GM18526 (cell line): Measurements from ENCODE around the gene SPATA25.
A peak's percentile ranks its signal among the peaks of the same experiment; 100 is the strongest.

Experiments used
- POLR2A ChIP-seq: IDR thresholded peaks from 3 replicates; pipeline ENCODE4 v1.6.1; 2011; ENCODE audit not compliant: insufficient read length; ENCODE audit errors: extremely low read depth

Gene SPATA25

GRCh38 chr20:45863543-45864470 lies 23.6 kb downstream of the SPATA25 start:
- no peak for TF ChIP-seq POLR2A

DNA sequence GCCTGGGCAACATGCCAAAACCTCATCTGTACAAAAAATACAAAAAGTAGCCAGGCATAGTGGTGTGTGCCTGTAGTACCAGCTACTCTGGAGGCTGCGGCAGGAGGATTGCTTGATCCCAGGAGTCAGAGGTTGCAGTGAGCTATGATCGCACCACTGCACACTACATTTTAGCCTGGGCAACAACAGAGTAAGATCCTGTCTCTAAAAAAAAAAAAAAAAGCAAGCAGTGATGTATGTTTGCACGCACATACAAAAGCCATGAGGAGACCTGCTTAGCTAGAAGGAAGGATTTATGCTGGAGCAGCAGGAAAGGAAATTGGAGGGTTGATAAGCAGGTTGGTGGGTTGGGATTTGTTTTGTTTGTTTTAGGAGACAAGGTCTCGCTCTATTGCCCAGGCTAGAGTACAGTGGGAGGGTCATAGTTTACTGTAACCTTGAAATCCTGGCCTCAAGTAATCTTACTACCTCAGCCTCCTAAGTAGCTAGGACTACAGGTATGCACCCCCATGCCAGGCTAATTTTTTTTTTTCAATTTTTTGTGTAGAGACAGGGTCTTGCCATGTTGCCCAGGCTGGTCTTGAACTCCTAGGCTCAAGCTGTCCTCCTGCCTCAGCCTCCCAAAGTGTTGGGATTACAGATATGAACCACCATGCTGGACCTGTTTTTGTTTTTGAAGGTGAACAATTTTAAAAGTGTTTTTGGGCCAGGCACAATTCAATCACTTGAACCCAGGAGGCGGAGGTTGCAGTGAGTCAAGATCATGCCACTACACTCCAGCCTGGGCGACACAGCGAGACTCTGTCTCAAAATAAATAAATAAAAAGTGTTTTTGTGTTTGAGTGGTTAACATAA lies 26.0 kb downstream of the SPATA25 start:
- TF ChIP-seq POLR2A = no peak

DNA sequence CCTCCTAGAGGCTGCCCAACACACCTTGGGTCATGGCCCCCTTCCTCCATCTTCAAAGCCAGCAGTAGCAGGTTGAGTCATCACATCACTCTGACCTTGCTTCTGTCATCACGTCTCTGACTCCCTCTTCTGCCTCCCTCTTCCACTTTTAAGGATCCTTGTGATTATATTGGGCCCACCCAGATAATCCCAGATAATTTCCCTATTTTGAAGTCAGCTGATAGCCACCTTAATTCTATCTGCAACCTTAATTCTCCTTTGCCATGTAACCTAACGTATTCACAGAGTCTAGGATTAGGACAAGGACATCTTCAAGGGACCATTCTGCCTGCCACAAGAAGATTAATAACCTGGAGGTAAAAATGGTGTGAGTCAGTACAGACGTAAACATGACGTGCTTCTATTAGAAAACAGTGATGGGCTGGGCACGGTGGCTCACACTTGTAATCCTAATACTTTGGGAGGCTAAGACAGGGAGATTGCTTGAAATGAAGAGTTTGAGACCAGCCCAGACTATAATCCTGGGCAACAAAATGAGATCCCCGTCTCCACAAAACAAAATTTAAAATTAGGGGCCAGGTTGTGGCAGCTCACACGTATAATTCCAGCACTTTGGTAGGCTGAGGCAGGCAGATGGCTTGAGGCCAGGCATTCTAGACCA lies 26.7 kb downstream of the SPATA25 start:
- no peak for TF ChIP-seq POLR2A

- TF ChIP-seq POLR2A = no peak
These were observed 27.5 kb downstream of the SPATA25 start for GRCh38 chr20:45859916-45860315.

DNA sequence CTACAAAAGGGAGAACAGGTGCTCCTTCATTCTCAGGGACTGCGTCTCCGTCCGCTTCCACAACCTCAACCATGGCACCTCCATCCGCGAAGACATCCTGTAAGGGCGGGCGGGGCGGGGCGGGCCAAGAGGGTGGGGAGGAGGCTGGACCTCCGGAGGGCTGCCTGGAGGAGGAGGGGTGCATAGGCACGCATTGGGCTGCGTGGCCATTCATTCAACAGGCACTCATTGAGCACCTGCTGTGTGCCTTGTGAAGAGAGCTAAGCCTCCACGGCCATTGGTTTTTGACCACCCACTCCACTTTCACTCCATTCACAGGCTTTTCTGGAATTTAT lies 29.6 kb downstream of the SPATA25 start:
- TF ChIP-seq POLR2A = peak; percentile 1

- TF ChIP-seq POLR2A = peak; percentile 86
These were observed 30.1 kb downstream of the SPATA25 start, which contains the start of the genes ACOT8 and ZSWIM3 for GRCh38 chr20:45857114-45857881. Gene ACOT8, minus strand, starts transcription at chr20:45857392. Its CDS starts 77 bp downstream, at chr20:45857315. Gene ZSWIM3, plus strand, starts transcription at chr20:45857614. Its CDS starts 212 bp downstream, at chr20:45857826.

DNA sequence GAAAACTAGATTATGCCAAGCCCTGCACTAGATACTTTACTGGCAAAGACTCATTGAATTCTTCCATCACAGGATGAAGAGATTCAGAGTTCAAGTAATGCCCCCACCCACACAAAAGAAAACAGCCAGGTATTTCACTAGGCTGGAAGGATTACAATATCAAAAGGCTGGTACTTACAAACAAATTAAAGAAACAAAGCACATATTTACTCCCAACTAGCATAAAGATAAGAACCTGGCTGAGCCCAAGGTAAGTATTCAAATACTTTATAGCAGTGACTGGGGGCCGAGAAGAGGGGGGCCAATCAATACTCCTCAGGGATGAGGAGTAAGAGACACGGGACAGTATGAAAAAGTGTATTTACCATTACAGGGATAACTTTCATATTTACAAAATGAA lies 33.9 kb downstream of the SPATA25 start:
- no peak for TF ChIP-seq POLR2A

GRCh38 chr20:45852326-45852725 lies 35.1 kb downstream of the SPATA25 start:
- TF ChIP-seq POLR2A = no peak

- no peak for TF ChIP-seq POLR2A
These were observed 35.9 kb downstream of the SPATA25 start for GRCh38 chr20:45851501-45851900.

DNA sequence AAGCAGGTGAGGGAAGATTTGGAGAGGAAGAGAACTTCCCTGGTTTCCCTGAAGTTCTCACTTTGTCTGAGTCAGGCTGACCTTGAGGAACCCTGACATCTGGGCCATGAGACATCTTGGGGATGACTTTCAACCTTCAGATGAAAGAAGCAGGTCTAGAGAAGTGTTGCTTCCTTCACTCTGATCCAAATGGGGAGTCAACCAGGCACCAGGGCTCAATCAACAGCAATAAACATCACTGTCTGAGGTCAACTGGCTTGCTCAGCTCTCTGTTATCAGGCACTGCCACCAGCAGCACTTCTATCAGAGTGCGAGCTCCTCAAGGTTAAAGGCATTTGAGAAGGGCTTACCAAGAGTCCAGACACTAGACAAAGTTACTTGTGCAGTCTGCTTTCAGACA lies 36.5 kb downstream of the SPATA25 start:
- TF ChIP-seq POLR2A = no peak

DNA sequence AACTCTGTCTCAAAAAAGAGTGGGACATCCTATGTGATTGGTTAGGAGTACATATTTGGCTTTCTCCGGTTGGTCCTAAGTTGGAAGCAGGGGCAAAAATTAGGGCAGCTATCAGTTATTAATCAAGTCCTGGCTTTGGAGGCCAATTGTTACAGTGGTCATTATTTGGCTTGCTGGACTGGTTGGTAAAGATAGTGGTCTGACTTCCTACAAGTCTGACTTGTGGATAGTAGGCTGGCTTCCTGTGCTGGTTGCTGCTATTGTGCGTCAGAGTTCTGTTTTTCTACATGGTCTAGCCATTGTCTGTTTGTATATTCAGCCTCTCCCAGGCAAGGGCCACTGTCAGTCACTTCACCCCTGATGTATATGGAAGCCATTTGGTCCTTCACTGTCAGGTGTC lies 37.2 kb downstream of the SPATA25 start:
- TF ChIP-seq POLR2A = no peak

- TF ChIP-seq POLR2A = no peak
These were observed 38.3 kb downstream of the SPATA25 start for GRCh38 chr20:45848969-45849582.

DNA sequence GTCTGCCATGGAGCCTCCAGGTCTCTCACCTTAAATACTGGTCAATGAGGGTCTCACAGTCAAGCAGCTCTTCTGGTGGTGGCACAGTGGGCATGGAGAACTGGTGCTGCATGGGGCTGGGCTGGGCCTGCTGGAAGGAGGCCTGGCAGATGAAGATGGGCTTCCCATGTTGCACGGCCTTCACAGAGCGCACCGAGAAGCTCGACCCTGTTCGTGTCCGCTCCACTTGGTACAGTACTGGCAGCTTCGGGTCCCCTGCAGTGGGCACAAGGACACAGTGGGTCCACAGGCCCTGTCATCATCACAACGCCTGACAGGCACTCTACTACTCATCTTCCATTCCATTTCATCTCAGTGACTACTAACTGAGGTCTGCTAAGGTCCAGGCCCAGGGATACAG lies 39.0 kb downstream of the SPATA25 start:
- no peak for TF ChIP-seq POLR2A

DNA sequence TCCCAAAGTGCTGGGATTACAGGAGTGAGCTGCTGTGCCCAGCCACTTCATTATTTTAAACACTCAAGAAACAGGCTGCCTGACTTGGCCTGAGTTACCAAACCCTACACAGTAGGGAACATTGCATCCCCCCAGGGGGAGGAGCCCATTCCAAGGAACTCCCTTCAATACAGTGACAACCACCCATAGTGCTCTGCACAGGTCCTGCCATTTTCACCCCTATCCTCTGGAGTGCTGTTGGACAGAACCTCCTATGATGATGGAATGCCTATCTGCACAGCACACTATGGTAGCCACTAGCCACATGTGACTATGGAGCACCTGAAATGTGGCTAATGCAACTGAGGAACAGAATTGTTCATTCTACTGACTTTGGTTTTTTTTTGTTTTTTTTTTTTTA lies 42.0 kb downstream of the SPATA25 start:
- TF ChIP-seq POLR2A = no peak
